NCI-H187 (cell line): ENCODE results near the gene OR2M4.
"Not testable (repeated sequence)": the region's sequence is repeated elsewhere in the genome, so short reads cannot be mapped to it uniquely, and the experiment has no call there.

ENCODE experiments used
- DNase-seq, 2 experiments: peaks; one replicate each; lab custom pipeline; 2025; lab: John Stamatoyannopoulos, UW

OR2M4 gene, protein sequence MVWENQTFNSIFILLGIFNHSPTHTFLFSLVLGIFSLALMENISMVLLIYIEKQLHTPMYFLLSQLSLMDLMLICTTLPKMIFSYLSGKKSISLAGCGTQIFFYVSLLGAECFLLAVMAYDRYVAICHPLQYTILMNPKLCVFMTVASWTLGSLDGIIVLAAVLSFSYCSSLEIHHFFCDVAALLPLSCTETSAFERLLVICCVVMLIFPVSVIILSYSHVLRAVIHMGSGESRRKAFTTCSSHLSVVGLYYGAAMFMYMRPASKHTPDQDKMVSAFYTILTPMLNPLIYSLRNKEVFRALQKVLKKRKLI

DNA sequence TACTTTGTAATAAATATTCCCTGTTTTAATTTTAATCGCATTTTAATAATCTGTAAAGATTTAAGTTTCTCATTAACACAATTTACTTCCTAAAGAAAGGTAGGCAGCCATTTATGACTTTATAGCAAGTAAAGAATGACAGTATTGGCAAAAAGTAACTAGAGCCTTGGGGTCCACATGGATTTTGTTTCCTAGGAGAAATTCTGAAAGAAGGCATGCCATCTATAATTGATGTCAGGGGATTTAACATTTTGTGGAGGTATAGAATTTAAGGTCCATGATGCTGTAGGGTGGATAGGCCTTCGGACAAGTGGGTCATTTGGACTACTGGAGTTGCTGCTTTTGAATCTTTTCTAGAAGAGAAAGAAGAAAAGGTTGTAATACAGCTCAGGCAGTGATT lies at the start of gene OR2M4:
Gene OR2M4, plus strand, starts transcription at position 301 of the 400 bp plus-strand sequence. CDS start 7,512 bp downstream, outside the sequence.
- DNase-seq: no peak

DNA sequence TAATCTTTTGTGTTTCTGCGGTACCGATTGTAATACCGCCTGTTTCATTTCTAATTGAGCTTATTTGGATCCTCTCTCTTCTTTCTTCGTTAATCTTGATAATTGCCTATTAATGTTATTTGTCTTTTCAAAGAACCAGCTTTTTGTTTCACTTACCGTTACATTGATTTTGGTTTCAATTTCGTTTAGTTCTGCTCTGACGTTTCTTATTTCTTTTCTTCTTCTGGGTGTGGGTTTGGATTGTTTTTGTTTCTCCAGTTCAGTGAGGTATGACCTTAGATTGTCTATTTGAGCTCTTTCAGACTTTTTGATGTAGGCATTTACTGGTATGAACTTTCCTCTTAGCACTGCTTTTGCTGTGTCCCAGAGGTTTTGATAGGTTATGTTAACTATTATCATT lies 47.2 kb upstream of the OR2M4 start:
- DNase-seq: no peak

DNA sequence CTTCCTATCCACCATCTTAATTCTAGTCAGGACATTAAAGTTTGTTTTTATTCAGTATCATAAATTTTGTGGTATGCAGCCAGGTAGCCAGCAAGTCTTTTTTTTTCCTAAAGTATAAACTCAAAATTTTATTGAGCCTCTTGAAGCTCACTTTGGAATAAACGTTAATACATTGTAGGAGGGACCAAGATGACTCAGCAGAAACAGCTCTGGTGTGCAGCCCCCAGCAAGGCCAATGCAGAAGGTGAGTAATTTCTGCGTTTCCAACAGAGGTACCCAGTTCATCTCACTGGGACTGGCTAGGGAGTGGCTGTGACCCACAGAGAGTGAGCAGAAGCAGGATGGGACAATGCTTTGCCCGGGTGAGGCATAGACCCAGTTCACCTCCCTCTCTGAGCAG lies 43.9 kb upstream of the OR2M4 start:
- DNase-seq: no peak

DNA sequence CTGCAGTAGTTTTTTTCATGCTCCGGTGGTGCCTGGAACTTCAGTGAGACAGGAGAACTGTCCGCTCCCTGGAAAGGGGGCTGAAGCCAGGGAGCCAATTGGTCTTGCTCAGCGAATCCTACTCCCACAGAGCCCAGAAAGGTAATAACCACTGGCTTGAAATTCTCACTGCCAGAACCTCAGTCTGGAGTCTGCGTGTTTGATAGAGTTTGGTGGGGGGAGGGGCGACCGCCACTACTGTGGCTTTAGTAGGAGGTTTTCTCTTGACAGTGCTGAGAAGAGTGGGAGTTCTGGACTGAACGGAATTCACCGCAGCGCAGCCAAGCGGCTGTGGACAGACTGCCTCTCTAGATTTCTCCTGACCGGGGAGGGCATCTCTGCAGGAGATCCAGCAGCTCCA lies 42.2 kb upstream of the OR2M4 start:
- DNase-seq: no peak

DNA sequence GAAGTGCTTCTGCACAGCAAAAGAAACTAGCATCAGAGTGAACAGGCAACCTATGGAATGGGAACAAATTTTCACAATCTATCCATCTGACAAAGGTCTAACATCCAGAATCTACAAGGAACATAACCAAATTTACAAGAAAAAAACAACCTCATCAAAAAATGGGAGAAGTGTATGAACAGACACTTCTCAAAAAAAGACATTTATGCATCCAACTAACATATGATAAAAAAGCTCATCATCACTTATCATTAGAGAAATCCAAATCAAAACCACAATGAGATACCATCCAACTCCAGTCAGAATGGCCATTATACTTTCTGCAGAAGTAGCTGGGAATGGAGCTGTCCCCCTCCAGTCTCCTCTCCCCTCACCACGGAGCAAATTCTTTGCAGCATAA lies 37.1 kb upstream of the OR2M4 start:
- no peak for DNase-seq

DNA sequence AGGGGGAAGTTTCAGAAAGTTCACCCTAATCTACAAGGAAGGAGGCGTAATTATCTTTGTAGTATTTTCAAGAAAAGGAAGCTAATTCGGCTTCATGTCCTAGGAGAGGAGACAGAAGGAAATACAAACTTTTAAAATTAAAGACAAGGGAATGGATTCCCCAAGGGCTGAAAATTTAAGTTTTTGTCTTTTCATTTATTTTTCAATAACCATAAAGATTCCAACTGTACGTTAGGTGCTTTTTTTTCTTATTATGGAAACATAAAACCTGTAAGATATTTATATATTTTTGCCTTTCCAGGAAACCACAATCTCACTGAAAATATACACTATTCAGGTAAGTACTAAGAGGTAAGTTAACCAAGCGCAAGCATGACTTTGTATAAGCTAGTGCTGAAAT lies 34.3 kb upstream of the OR2M4 start, which contains the start of gene OR2M3:
Gene OR2M3, plus strand, starts transcription at position 301 of the 400 bp plus-strand sequence. CDS start 5,803 bp downstream, outside the sequence.
- DNase-seq: no peak

DNA sequence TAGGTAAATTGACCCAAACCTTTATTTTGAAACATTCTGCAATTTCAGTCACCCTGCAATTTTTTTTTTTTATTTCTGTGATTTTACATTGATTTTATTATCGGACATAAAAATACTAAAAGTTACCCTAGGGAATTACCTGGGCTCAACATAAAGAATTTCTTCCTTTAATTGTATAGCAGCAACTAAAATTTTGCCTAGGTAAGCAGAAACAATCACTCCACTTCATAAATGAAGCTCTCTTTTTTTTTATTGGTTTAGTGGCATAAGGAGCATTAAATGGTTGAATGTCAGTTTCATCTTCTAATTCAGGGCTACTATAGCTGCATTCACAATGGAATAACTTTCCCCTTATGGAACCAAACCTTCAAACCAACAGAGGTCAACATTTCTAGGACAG lies 15.3 kb upstream of the OR2M4 start:
- no peak for DNase-seq

DNA sequence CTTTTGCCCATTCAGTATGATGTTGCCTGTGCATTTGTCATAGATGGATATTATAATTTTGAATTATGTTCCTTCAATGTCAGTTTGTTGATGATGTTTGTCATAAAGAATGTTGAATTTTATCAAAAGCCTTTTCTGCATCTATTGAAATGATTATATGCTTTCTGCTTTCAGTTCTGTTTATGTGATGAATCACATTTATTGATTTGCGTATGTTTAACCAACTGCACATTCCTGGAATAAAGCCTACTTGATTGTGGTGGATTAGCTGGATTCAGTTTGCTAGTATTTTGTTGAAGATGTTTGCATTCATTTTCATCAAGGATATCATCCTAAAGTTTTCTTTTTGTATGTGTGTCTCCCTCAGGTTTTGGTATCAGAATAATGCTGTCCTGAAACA lies 5.7 kb upstream of the OR2M4 start:
- no peak for DNase-seq

DNA sequence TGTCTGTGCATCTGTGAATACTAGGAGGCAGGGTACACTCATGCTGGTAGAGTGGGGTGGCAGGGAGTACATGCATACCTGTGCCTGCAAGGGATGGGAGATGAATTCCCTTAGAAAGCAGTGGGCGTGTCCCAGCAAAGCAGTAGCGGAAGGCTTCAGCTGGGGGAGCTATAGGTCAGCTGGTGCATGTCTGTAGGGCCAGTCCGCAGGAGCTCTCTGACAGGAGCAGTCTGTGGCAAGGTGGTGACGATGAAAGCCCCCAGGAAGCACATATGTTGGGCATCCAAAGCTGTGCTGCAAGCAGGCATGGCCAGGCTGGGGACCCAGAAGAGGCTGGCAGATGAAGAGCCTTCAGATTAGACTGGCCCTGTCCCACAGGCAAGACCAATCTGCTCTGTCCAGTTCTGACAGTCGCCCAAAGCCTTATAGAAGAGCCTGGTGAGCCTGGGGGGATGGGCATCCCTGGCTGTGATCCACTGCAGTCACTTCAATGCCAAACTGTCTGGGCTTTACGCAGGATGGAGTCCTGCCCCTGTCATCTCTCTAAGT lies 1.8 kb upstream of the OR2M4 start:
- no peak for DNase-seq

DNA sequence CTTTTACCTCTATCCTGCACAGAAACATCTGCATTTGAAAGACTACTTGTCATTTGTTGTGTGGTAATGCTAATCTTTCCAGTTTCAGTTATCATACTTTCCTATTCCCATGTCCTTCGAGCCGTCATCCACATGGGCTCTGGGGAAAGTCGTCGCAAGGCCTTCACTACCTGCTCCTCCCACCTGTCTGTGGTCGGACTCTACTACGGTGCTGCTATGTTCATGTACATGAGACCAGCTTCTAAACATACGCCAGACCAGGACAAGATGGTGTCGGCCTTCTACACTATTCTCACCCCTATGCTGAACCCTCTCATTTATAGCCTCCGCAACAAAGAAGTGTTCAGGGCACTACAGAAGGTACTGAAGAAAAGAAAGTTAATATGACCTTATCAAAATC lies 8.3 kb downstream of the OR2M4 start:
- DNase-seq: no peak

DNA sequence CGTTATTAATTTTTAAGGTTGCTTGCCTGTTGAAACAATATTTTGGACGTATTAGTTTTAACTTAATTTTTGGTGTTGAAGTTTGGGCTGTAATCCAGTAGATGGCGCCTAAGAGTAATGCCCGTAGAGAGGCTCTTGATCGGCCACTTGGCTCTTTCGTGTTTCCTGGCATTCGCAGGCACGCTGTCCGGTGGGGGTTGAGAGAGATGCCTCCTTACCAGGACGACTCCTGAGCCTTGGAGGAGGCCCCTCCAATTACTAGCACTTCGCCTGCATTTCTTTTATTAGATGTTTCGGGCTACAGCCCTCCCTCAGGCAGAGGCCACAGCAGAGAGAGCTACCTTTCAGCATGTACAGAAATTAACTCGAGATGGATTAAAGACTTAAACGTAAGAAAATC lies 12.0 kb downstream of the OR2M4 start:
- DNase-seq: no peak

DNA sequence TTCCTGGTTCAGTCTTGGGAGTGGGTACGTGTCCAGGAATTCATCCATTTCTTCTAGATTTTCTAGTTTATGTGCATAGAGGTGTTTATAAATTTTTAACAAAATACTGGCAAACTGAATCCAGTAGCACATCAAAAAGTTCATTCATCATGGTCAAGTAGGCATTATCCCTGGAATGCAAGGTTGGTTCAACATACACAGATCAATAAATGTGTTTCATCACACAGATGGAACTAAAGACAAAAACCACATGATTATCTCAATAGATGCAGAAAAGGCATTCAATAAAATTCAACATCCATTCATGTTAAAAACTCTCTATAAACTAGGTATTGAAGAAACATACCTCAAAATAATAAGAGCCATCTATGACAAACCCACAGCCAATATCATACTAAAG lies 28.1 kb downstream of the OR2M4 start:
- DNase-seq: not testable (repeated sequence)

DNA sequence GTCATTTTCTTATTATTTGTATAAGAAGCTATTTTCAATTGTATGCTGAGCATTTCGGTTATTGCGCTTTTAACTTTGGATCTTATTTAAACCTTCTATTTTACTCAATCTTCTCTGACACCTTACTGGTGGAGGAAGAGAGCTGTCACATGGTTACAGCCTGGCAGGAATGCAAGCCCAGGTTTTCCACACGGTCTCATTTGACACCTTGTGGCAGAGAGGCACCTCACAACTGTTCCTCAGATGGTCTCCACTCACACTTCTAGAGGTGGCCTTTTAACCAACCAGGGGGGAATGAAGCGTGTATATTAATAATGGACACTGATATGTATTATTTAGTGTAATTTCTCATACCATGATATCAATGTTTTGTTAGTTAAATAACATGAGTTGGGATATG lies 37.0 kb downstream of the OR2M4 start:
- no peak for DNase-seq

DNA sequence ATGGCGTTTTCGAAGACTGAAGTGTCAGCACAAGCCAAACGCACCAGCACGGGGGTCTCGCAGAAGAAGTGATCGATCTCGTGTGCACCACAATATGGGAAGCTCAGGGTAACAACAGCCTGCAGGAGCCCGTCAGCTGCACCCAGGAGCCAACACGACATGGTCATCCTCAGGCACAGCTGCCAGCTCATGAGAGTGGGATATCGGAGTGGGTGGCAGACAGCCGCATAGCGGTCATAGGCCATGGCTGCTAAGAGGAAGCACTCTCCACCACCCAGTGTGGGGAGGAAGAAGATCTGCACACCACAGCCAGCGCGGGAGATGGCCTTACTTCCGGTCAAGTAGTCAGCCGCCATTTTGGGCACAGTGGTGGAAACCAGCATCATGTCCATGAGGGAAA lies 42.0 kb downstream of the OR2M4 start:
- not testable (repeated sequence) for DNase-seq

DNA sequence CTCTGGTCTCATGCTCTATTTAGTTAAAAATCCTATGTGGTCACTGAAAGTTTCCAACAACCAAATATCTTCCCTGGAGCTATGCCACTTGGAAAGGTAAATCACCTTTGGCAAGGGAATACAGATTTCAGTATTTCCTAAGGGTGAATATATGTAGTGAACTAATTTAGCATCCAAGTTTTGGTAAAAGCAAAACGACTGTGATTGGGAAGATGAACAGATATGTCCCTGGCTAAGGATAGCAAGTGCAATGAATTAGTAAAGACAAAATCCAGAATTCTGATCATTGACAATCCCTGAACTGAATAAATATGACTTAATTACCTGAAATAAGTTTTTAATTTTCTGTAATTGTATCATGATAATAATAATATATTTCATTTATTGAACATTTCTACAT lies 46.7 kb downstream of the OR2M4 start, which contains the start of gene OR2T33:
Gene OR2T33, minus strand, starts transcription at position 101 of the 400 bp plus-strand sequence. CDS start 4,162 bp downstream, outside the sequence.
- DNase-seq: no peak

DNA sequence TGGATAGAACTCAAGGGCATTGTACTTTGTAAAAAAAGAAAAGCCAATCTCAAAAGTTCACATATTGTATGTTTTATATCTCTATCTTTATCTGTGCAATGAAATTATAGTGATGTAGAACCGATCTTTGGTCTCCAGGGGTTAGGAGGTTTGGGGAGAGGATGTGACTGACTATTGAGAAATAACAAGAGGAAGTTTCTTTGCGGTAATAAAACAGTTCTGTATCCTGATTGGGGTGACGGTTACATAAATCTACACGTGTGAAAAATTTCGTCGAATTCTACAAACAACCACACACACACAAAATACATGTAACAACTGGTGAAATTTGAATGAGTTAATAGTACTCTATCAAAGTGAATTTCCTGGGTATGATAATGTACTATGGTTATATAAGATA lies 57.2 kb downstream of the OR2M4 start:
- DNase-seq: no peak
